ENCODE data around the gene ALCAM. TPM values are rescaled to one million over a fixed set of nuclear protein-coding genes. Genes with fewer than 3 reads are reported as not detected.

The ALCAM gene
- total and polyA plus RNA-seq, 8 donors: 11.3 to 121 (median 50.7) TPM

- 82 to 95% (median 89%) methylated on average over 3 of the region's 3 CpGs for WGBS, 5 donors
- Histone ChIP-seq H3K27me3 (no peaks in the 10 kb centered on the region), H3K27ac (no peak overlapping the region), H3K36me3 (no peaks in the 10 kb centered on the region), H3K4me1 (peaks cover 0 to 11% (median 2%) of the 10 kb centered on the region in 4 donors), H3K9me3 (no peaks in the 10 kb centered on the region), H3K4me3 (no peak overlapping the region)
- no peak for TF ChIP-seq POLR2AphosphoS5 (IDR thresholded peaks at IDR 0.05)
- no peak for TF ChIP-seq EP300 (IDR thresholded peaks at IDR 0.05)
- TF ChIP-seq POLR2A (IDR thresholded peaks at IDR 0.05): no peak
- TF ChIP-seq CTCF (IDR thresholded peaks at IDR 0.05): no peak
- intact Hi-C loops (cut with DNase I; ENCODE audit: low total_unique reads): no loop called here
- DNase-seq: no peak
Observed at GRCh38 chr3:105615814-105616213, 249.1 kb downstream of the ALCAM start.

- H3K27me3 ChIP-seq: no peaks in the 10 kb centered on the region
- peaks cover 0 to 4% (median 0%) of the 10 kb centered on the region in 4 donors for H3K4me1 ChIP-seq
- H3K27ac ChIP-seq: no peak overlapping the region
- no peak overlapping the region for H3K4me3 ChIP-seq
- TF ChIP-seq POLR2AphosphoS5 (IDR thresholded peaks at IDR 0.05) (no peak), POLR2A (IDR thresholded peaks at IDR 0.05) (no peak)
- intact Hi-C loops (cut with DNase I; ENCODE audit: low total_unique reads): no loop called here
- H3K36me3 ChIP-seq: no peaks in the 10 kb centered on the region
- H3K9me3 ChIP-seq: no peaks in the 10 kb centered on the region
- WGBS, 5 donors: 58 to 75% (median 64%) methylated on average over 5 of the region's 5 CpGs
- no peak for DNase-seq
Observed at GRCh38 chr3:105616374-105617121, 249.8 kb downstream of the ALCAM start.

GRCh38 chr3:105618556-105618955 is 251.8 kb downstream of the ALCAM start:
- Histone ChIP-seq H3K27ac (no peak overlapping the region), H3K9me3 (no peaks in the 10 kb centered on the region), H3K27me3 (no peaks in the 10 kb centered on the region), H3K4me1 (no peaks in the 10 kb centered on the region), H3K36me3 (no peaks in the 10 kb centered on the region), H3K4me3 (no peak overlapping the region)
- no peak for DNase-seq
- TF ChIP-seq EP300 (IDR thresholded peaks at IDR 0.05) (no peak), CTCF (IDR thresholded peaks at IDR 0.05) (no peak), POLR2A (IDR thresholded peaks at IDR 0.05) (no peak), POLR2AphosphoS5 (IDR thresholded peaks at IDR 0.05) (no peak)
- WGBS, 5 donors: 78 to 89% (median 85%) methylated on average over 5 of the region's 5 CpGs
- intact Hi-C loops (cut with DNase I; ENCODE audit: low total_unique reads): no loop called here

- no peaks in the 10 kb centered on the region for H3K27me3 ChIP-seq
- no peaks in the 10 kb centered on the region for H3K9me3 ChIP-seq
- no peaks in the 10 kb centered on the region for H3K36me3 ChIP-seq
- WGBS, 5 donors: 89 to 95% (median 92%) methylated on average over 2 of the region's 2 CpGs
- intact Hi-C loops (cut with DNase I; ENCODE audit: low total_unique reads): no loop called here
- DNase-seq: no peak
- no peak for TF ChIP-seq EP300 (IDR thresholded peaks at IDR 0.05)
- TF ChIP-seq CTCF (IDR thresholded peaks at IDR 0.05): no peak
- no peak for TF ChIP-seq POLR2A (IDR thresholded peaks at IDR 0.05)
- TF ChIP-seq POLR2AphosphoS5 (IDR thresholded peaks at IDR 0.05): no peak
- H3K27ac ChIP-seq: no peak overlapping the region
- no peak overlapping the region for H3K4me3 ChIP-seq
- no peaks in the 10 kb centered on the region for H3K4me1 ChIP-seq
Observed at GRCh38 chr3:105619651-105620050, 252.9 kb downstream of the ALCAM start.

- no peak for TF ChIP-seq POLR2A (IDR thresholded peaks at IDR 0.05)
- TF ChIP-seq CTCF (IDR thresholded peaks at IDR 0.05): no peak
- no peak for TF ChIP-seq EP300 (IDR thresholded peaks at IDR 0.05)
- no peak for TF ChIP-seq POLR2AphosphoS5 (IDR thresholded peaks at IDR 0.05)
- DNase-seq: no peak
- no peaks in the 10 kb centered on the region for H3K36me3 ChIP-seq
- intact Hi-C loops (cut with DNase I; ENCODE audit: low total_unique reads): no loop called here
- 78 to 82% (median 78%) methylated on average over 2 of the region's 2 CpGs for WGBS, 5 donors
- H3K27me3 ChIP-seq: no peaks in the 10 kb centered on the region
- no peaks in the 10 kb centered on the region for H3K4me1 ChIP-seq
- H3K9me3 ChIP-seq: no peaks in the 10 kb centered on the region
- H3K27ac ChIP-seq: no peak overlapping the region
- no peak overlapping the region for H3K4me3 ChIP-seq
Observed at GRCh38 chr3:105620236-105620635, 253.5 kb downstream of the ALCAM start.

Measured in stomach (tissue), 9 donors.